Ovary (tissue), 3 donors: ENCODE measurements around the gene UNC13D.

Experiments
- CTCF ChIP-seq, 3 donors: fragments of 450-650 bp in 2 of 3; fragments of 200-600 bp in 1 of 3; IDR thresholded peaks; one replicate each; pipeline versions ENCODE4 v1.5.1 to v1.8.0; 2016 to 2022; ENCODE audit warnings: antibody characterized with exemption in 3 of 3, mild to moderate bottlenecking in 1 of 3
- POLR2A ChIP-seq: fragments of 450-650 bp; IDR thresholded peaks from one replicate; pipeline ENCODE4 v1.6.1; 2017; ENCODE audit warnings: antibody characterized with exemption, mild to moderate bottlenecking, moderate library complexity
- donor health status: DM: no; HTN: no; CAD: no.

GRCh38 chr17:75829747-75830146, 14.5 kb downstream of the UNC13D start:
- TF ChIP-seq CTCF (IDR thresholded peaks at IDR 0.05) = no peak
- no peak for TF ChIP-seq POLR2A
